ENCODE results near the gene CA7. TPM values are rescaled to one million over a fixed set of nuclear protein-coding genes. Genes with fewer than 3 reads are reported as not detected.

Gene CA7
- total and polyA plus RNA-seq, 2 donors (not counting 1 experiment from before 2014, with no cell fraction given): not detected

DNA sequence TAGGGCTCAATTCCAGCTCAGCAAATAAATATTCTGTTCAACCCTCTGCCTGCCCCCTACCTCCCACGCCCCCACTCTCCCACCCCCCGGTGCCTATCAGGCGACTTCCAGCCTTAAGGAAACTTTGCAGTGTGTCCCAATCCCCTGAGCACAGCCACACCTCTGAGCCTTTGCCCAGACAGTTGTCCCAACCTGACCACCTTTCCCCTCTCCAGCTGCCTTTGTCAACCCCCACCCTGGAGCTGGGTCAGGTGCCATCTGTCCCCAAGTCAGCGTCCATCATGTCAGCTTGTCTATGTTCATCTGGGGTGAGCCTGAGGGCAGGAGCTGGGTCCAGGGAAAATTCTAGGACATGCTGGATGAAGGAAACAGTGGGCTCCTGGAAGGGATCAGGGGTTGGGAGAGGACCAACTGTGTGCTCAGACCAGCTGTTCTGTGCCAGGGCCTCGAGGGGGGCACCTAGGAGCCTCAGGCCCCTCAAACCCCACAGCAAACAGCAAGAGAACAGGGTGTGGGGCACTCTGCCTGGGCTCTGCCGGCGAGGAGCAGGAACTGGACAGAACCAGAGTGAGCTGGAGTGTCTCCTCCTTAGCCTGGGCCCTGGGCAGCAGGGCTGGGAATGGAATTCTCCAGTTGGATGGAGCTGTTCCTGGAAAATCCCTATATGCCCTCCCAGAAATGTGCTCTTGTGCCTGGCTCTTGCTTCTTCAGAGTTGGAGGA is 56.7 kb downstream of the CA7 start:
- no peak for DNase-seq (ENCODE audit: low read depth in 2 of 2)
- H3K27me3 ChIP-seq (ENCODE audit: control insufficient read depth, insufficient read depth, low read length): no peaks in the 10 kb centered on the region
- no peak overlapping the region for H3K9ac ChIP-seq (ENCODE audit: insufficient read depth, low read length)
- H3K79me2 ChIP-seq (ENCODE audit: control insufficient read depth, insufficient read depth, low read length): no peaks in the 10 kb centered on the region
- H3K36me3 ChIP-seq (ENCODE audit: control insufficient read depth, insufficient read depth, low read length): no peaks in the 10 kb centered on the region
- TF ChIP-seq EZH2 (IDR thresholded peaks at IDR 0.05; ENCODE audit: low read length, missing control alignments): no peak
- TF ChIP-seq, protein P1, sequence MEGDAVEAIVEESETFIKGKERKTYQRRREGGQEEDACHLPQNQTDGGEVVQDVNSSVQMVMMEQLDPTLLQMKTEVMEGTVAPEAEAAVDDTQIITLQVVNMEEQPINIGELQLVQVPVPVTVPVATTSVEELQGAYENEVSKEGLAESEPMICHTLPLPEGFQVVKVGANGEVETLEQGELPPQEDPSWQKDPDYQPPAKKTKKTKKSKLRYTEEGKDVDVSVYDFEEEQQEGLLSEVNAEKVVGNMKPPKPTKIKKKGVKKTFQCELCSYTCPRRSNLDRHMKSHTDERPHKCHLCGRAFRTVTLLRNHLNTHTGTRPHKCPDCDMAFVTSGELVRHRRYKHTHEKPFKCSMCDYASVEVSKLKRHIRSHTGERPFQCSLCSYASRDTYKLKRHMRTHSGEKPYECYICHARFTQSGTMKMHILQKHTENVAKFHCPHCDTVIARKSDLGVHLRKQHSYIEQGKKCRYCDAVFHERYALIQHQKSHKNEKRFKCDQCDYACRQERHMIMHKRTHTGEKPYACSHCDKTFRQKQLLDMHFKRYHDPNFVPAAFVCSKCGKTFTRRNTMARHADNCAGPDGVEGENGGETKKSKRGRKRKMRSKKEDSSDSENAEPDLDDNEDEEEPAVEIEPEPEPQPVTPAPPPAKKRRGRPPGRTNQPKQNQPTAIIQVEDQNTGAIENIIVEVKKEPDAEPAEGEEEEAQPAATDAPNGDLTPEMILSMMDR (conservative IDR thresholded peaks at IDR 0.05 in 1 of 2, IDR thresholded peaks at IDR 0.05 in 1 of 2; ENCODE audit: low read depth in 1 of 2, low read length in 2 of 2): no peak
- H3K27ac ChIP-seq (ENCODE audit: insufficient read depth, low read length): no peak overlapping the region
- no peak overlapping the region for H2AFZ ChIP-seq (ENCODE audit: low read length)
- H3K4me1 ChIP-seq (ENCODE audit: control insufficient read depth, extremely low read depth, insufficient read depth, low read length): peaks cover 46% of the 10 kb centered on the region
- H4K20me1 ChIP-seq (ENCODE audit: control insufficient read depth, extremely low read depth, insufficient read depth, low read length): no peaks in the 10 kb centered on the region
- no peak overlapping the region for H3K4me2 ChIP-seq (ENCODE audit: extremely low read depth, insufficient read depth, low read length)
- no peak overlapping the region for H3K4me3 ChIP-seq (replicated peaks in 1 of 4; ENCODE audit: control extremely low read depth in 1 of 4, insufficient read depth in 1 of 4, low read depth in 3 of 4, low read length in 4 of 4)
- H3K9me3 ChIP-seq (ENCODE audit: control insufficient read depth, insufficient read depth, low read depth, low read length): no peaks in the 10 kb centered on the region

DNA sequence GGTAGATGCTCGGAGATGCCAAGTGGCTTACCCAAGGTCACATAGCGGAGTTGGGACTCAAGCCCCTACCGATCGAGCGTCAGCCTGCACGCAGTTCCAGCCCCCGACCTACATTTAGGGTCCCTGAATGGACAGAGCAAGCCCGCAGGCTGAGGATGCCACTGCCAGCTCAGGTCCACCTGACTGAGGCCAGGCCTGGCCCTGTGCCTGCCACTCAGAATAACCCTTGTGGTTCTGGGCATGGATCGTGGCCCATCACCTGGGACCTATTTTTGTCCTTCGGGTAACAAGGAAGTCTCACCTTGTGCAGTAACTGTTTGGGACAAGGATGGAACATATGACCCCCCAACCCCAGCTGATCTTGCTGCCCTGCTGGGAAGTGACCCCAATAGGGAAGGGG is 57.4 kb downstream of the CA7 start:
- DNase-seq (ENCODE audit: low read depth in 2 of 2): no peak
- H3K36me3 ChIP-seq (ENCODE audit: control insufficient read depth, insufficient read depth, low read length): no peaks in the 10 kb centered on the region
- no peaks in the 10 kb centered on the region for H3K27me3 ChIP-seq (ENCODE audit: control insufficient read depth, insufficient read depth, low read length)
- TF ChIP-seq EZH2 (IDR thresholded peaks at IDR 0.05; ENCODE audit: low read length, missing control alignments): no peak
- TF ChIP-seq, protein P1 (conservative IDR thresholded peaks at IDR 0.05 in 1 of 2, IDR thresholded peaks at IDR 0.05 in 1 of 2; ENCODE audit: low read depth in 1 of 2, low read length in 2 of 2): no peak
- no peaks in the 10 kb centered on the region for H3K79me2 ChIP-seq (ENCODE audit: control insufficient read depth, insufficient read depth, low read length)
- no peak overlapping the region for H3K9ac ChIP-seq (ENCODE audit: insufficient read depth, low read length)
- no peaks in the 10 kb centered on the region for H3K9me3 ChIP-seq (ENCODE audit: control insufficient read depth, insufficient read depth, low read depth, low read length)
- no peak overlapping the region for H3K27ac ChIP-seq (ENCODE audit: insufficient read depth, low read length)
- H4K20me1 ChIP-seq (ENCODE audit: control insufficient read depth, extremely low read depth, insufficient read depth, low read length): no peaks in the 10 kb centered on the region
- H2AFZ ChIP-seq (ENCODE audit: low read length): no peak overlapping the region
- no peak overlapping the region for H3K4me2 ChIP-seq (ENCODE audit: extremely low read depth, insufficient read depth, low read length)
- H3K4me3 ChIP-seq (replicated peaks in 1 of 4; ENCODE audit: control extremely low read depth in 1 of 4, insufficient read depth in 1 of 4, low read depth in 3 of 4, low read length in 4 of 4): no peak overlapping the region
- peaks cover 46% of the 10 kb centered on the region for H3K4me1 ChIP-seq (ENCODE audit: control insufficient read depth, extremely low read depth, insufficient read depth, low read length)

DNA sequence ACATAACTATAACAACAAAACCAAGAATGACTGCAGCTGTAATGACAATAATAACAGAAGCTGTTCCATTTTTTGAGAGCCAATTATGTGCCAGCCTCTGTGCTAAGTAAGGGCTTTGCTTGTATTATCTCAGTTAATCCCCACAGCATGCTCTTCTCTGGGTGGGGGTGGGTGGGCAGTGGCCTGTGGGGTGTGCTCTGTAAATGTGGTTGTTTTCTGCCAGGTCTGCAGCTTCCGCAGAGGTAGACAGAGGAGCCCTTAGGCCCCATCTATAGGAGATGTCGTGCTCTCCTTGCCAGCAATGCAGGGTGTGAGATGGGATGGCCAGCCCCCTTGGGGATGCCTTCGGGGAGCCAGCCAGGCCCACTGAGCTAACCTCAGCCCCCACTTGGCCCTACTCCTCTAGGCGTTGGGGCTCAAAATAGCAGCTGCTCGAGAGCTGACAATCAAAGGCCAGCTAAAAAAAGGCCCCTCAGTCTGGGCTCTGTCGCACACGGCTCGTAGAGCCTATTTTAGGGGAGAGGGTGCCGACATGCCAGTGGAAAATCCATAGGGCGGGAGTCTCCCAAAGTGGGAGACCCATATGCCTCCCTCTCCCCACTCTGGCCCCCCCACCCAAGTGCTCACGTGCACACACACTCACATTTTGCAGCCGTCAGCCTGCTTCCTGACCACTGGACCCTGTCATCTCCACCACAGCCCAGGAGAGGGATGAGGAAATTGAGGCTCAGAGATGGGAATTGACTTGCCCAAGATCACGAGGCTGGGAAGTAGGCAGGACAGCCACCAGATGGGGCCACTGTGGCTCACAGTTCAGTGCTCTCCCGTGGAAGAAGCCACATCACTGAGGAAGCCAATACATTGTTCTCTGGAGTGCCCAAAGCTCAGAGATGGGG is 58.7 kb downstream of the CA7 start:
- Histone ChIP-seq H3K27me3 (ENCODE audit: control insufficient read depth, insufficient read depth, low read length) (no peaks in the 10 kb centered on the region), H3K9ac (ENCODE audit: insufficient read depth, low read length) (no peak overlapping the region), H3K79me2 (ENCODE audit: control insufficient read depth, insufficient read depth, low read length) (no peaks in the 10 kb centered on the region), H3K4me1 (ENCODE audit: control insufficient read depth, extremely low read depth, insufficient read depth, low read length) (peaks cover 46% of the 10 kb centered on the region), H3K36me3 (ENCODE audit: control insufficient read depth, insufficient read depth, low read length) (no peaks in the 10 kb centered on the region), H3K9me3 (ENCODE audit: control insufficient read depth, insufficient read depth, low read depth, low read length) (no peaks in the 10 kb centered on the region), H3K27ac (ENCODE audit: insufficient read depth, low read length) (no peak overlapping the region), H4K20me1 (ENCODE audit: control insufficient read depth, extremely low read depth, insufficient read depth, low read length) (no peaks in the 10 kb centered on the region), H3K4me3 (replicated peaks in 1 of 4; ENCODE audit: control extremely low read depth in 1 of 4, insufficient read depth in 1 of 4, low read depth in 3 of 4, low read length in 4 of 4) (no peak overlapping the region), H3K4me2 (ENCODE audit: extremely low read depth, insufficient read depth, low read length) (no peak overlapping the region), H2AFZ (ENCODE audit: low read length) (no peak overlapping the region)
- DNase-seq (ENCODE audit: low read depth in 2 of 2): no peak
- TF ChIP-seq EZH2 (IDR thresholded peaks at IDR 0.05; ENCODE audit: low read length, missing control alignments): no peak

Other genes starting within 250 kb of the CA7 start
- 6.9 and 10.1 TPM in 2 replicates for gene CMTM3, start 239.7 kb upstream of the CA7 start, total RNA-seq
- gene CMTM3, start 239.7 kb upstream of the CA7 start, polyA plus RNA-seq: 14.9 and 18.6 TPM in 2 replicates
- 6.9 and 10.2 TPM in 2 replicates for gene CMTM4, start 147.7 kb upstream of the CA7 start, total RNA-seq
- gene CMTM4, start 147.7 kb upstream of the CA7 start, polyA plus RNA-seq: 6.9 and 12.8 TPM in 2 replicates
- 115 and 173 TPM in 2 replicates for gene DYNC1LI2, start 92.8 kb upstream of the CA7 start, total RNA-seq
- gene DYNC1LI2, start 92.8 kb upstream of the CA7 start, polyA plus RNA-seq: 78.5 and 83.3 TPM in 2 replicates
- gene TERB1, start 42.8 kb upstream of the CA7 start, total RNA-seq: under 0.01 and 0.17 TPM in 2 replicates
- not detected in 2 replicates for gene TERB1, start 42.8 kb upstream of the CA7 start, polyA plus RNA-seq
- gene NAE1, start 13.4 kb upstream of the CA7 start, total RNA-seq: 47.4 and 52.6 TPM in 2 replicates
- 59.7 TPM in 2 replicates for gene NAE1, start 13.4 kb upstream of the CA7 start, polyA plus RNA-seq
- gene PDP2, start 36.1 kb downstream of the CA7 start, total RNA-seq: 7.7 and 11.6 TPM in 2 replicates
- 10.6 and 10.9 TPM in 2 replicates for gene PDP2, start 36.1 kb downstream of the CA7 start, polyA plus RNA-seq
- gene CDH16, start 74.5 kb downstream of the CA7 start, total RNA-seq: not detected in 2 replicates
- not detected in 2 replicates for gene CDH16, start 74.5 kb downstream of the CA7 start, polyA plus RNA-seq
- 41.1 and 83.7 TPM in 2 replicates for gene RRAD, start 81.1 kb downstream of the CA7 start, total RNA-seq
- gene RRAD, start 81.1 kb downstream of the CA7 start, polyA plus RNA-seq: 7.8 and 11.6 TPM in 2 replicates
- gene CIAO2B, start 90.0 kb downstream of the CA7 start, total RNA-seq: 188 and 217 TPM in 2 replicates
- gene CIAO2B, start 90.0 kb downstream of the CA7 start, polyA plus RNA-seq: 115 and 138 TPM in 2 replicates
- 38.0 and 47.6 TPM in 2 replicates for gene CES2, start 91.1 kb downstream of the CA7 start, total RNA-seq
- 22.9 and 26.9 TPM in 2 replicates for gene CES2, start 91.1 kb downstream of the CA7 start, polyA plus RNA-seq
- 0.77 and 1.3 TPM in 2 replicates for gene CES3, start 116.9 kb downstream of the CA7 start, total RNA-seq
- gene CES3, start 116.9 kb downstream of the CA7 start, polyA plus RNA-seq: 0.01 and 0.07 TPM in 2 replicates
- 2.1 TPM in 2 replicates for gene CES4A, start 144.2 kb downstream of the CA7 start, total RNA-seq
- 1.3 and 2.3 TPM in 2 replicates for gene CES4A, start 144.2 kb downstream of the CA7 start, polyA plus RNA-seq
- gene CBFB, start 184.7 kb downstream of the CA7 start, total RNA-seq: 51.7 and 63.7 TPM in 2 replicates
- gene CBFB, start 184.7 kb downstream of the CA7 start, polyA plus RNA-seq: 64.1 and 100 TPM in 2 replicates

Data from fibroblast of lung (primary cell).